Astrocyte of the hippocampus (primary cell): ENCODE measurements around the gene IL10.
A peak's percentile ranks its signal among the peaks of the same experiment; 100 is the strongest.
"Not testable (repeated sequence)": the region's sequence is repeated elsewhere in the genome, so short reads cannot be mapped to it uniquely, and the experiment has no call there.

Experiments used
- DNase-seq: peaks from one replicate; pipeline ENCODE4 v3.0.0; 2011; ENCODE audit warnings: low read depth, low spot score

IL10 gene

GRCh38 chr1:206765771-206766170 lies 6.5 kb downstream of the IL10 start:
- not testable (repeated sequence) for DNase-seq

DNA sequence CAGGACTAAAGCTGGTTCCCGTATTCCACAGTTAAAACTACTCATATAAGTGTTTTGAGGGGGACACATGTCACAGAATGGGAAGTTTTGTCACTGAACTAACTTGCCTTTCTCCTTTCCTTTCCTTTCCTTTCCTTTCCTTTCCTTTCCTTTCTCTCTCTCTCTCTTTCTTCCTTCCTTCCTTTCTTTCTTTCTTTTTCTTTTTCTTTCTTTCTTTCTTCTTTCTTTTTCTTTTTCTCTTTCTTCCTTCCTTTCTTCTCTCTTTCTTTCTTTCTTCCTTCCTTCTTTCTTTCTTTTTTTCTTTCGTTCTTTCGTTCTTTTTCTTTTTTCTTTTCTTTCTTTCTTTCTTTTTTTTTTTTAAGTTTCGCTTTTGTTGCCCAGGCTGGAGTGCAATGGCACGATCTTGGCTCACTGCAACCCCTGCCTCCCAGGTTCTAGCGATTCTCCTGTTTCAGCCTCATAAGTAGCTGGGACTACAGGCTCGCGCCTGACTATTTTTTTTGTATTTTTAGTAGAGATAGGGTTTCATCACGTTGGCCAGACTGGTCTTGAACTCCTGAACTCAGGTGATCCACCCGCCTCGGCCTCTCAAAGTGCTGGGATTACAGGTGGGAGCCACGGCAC lies 9.4 kb downstream of the IL10 start:
- not testable (repeated sequence) for DNase-seq

GRCh38 chr1:206761159-206761768 lies 11.0 kb downstream of the IL10 start:
- DNase-seq, result no peak

DNA sequence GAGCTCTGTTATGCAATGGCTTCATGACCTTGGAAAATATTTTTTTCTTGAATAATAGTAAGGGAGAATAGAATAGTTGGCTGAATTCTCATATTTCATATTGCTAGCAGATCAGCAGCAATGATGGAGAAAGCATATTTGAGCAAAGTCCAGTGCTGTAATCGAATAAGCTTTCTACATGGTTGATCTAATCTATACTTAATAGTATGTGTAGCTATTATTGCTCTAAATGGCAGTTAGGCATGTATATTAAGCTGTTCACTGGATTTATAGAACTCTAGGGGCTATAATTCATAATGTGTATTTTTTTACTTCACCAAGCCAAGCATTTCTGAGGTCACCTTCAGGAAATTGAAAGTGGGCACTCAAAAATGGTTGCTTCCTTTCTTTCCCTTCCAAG lies 11.7 kb downstream of the IL10 start:
- DNase-seq, result no peak

- no peak for DNase-seq
These were observed 14.6 kb downstream of the IL10 start for GRCh38 chr1:206757524-206758266.

GRCh38 chr1:206754011-206754410 lies 18.3 kb downstream of the IL10 start:
- no peak for DNase-seq

DNA sequence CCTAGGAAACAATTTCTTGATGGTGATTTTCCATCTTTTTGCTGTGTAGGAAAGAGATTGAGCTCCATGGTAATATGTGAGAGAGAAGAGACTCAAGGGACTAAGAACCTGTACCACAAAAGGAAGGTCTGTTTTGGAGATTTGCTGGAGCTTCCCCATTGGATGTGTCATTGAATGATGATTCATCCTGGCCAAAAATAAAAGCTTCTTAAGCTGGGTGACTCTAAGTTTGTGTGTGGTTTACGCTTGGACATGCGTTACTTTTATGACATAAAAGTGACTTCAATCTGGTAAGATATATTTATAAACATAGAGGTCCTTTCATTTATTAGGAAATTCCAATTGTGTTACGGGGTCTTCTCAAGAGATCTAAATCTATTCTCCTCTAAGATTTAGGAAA lies 19.2 kb downstream of the IL10 start:
- no peak for DNase-seq

DNA sequence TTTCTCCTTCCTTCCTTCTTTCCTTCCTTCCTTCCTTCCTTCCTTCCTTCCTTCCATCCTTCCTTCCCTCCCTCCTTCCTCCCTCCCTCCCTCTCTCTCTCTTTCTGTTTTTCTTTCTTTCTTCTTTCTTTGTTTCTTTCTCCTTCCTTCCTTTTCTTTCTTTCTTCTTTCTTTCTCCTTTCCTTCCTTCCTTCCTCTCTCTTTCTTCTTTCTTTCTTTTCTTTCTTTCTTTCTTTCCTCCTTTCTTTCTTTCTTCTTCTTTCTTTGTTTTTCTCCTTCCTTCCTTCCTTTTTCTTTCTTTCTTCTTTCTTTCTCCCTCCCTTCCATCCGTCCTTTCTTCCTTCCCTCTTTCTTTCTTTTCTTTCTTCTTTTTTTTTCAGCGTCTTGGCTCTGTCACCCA lies 19.8 kb downstream of the IL10 start:
- no peak for DNase-seq

DNA sequence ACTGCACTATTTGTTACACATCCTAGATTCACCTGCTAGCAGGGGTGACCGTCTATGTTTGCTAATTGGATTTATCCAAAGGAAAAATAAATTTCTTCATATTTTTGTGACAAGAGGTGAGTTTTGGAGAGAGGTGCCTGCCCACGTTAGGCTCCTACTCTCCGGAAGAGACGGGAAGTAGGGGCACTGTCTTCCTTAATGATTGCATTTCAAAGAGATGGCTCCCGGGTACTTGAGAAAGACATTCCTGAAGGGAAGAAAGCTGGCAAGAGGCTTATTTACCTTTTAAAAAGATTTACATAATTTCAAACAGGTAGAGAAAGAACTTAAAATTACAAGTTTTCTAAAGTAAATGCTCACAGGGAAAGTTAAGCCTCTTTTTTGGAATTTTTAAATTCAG lies 20.4 kb downstream of the IL10 start:
- no peak for DNase-seq

- DNase-seq, result no peak
These were observed 23.8 kb downstream of the IL10 start for GRCh38 chr1:206748348-206749030.

GRCh38 chr1:206745301-206745700 lies 27.0 kb downstream of the IL10 start:
- no peak for DNase-seq

- DNase-seq, result no peak
These were observed 27.6 kb downstream of the IL10 start for GRCh38 chr1:206744683-206745082.

DNA sequence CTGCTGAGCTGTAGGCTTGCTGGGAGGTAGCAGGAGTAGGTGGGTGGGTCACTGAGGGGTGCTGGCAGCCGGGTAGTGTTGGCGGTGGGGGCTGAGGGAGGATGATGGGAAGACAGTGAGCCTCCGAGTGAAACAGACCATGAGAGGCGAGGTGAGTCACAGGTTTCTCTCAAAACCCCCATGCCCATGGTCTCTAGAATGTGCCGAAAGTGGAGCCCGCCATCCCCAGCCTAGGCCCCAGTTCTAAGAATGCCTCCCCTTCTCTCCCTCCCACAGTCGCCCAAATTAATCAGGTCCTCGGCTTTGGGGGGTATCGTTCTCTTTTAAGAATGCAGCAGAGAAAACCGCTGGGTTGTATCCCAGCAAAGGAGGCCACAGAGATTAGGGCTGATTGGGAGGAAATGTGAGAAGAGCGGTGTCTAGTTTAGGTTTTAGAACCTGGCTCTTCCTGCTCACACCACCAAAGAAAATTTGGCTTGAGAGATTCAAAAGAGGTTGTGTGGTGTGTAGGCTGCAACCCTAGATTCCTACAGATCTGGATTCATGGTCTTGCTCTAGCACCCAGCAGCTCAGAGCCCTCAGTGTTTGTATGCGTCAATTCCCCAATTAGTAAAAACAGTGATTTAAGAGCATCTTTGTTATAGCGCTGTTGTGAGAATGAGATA lies 29.4 kb downstream of the IL10 start:
- no peak for DNase-seq

DNA sequence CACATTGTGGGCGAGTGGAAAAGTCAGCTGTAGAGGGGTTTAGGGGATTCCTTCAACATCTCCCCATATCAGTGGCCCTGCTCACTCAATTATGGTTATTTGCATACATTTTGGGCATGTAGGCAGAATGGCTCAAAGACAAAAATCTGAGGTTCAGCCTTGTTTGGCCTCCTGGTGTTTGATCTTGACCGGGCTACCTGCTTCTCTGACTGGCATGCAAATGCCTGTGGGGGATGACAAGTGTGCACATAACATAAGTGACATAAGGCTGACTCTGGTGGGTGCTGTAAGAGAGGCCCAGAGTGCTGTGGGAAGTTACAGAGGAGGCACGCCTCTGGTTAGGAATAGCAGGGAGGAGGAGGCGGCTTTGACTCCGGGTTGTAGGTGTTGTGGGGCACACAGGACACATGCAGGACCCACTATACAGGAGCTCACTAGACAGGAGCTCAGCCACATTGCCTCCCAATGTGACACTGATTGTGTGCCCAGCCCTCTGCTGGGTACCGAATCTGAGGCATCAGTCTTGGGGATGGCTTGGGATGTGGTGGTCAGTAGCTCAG lies 31.1 kb downstream of the IL10 start:
- DNase-seq, result no peak

DNA sequence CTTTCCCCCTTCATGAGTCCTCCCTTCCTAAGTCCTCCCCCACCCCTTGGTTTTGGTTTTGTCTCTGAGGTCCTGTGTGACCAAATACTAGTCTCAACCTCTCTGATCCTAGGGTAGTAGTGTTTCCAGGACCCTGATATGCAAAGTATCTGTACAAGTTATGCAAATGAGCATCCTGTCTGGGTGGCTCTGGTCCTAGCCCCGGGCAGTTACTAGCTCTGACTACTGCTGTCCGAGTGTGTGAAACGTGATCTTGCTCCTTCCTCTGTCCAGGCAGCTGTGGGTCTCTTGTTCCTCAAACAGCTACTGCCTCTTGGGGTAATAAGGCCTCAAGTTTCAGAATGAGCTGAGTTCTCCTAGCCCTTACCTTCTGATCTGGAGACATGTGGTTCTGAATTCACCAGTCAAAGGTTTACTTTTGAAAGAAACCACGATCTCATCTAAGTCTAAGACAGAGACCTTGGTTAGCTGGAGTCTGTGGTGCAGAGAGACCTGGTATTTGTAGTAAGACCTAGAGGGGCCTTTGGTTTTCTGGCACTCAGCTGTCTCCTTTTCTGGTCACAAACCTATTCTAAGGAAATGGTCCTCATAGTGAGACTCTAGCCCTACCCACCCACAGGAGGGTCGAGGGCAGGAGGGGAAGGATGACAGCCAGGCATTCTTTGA lies 32.8 kb downstream of the IL10 start:
- DNase-seq, result no peak

DNA sequence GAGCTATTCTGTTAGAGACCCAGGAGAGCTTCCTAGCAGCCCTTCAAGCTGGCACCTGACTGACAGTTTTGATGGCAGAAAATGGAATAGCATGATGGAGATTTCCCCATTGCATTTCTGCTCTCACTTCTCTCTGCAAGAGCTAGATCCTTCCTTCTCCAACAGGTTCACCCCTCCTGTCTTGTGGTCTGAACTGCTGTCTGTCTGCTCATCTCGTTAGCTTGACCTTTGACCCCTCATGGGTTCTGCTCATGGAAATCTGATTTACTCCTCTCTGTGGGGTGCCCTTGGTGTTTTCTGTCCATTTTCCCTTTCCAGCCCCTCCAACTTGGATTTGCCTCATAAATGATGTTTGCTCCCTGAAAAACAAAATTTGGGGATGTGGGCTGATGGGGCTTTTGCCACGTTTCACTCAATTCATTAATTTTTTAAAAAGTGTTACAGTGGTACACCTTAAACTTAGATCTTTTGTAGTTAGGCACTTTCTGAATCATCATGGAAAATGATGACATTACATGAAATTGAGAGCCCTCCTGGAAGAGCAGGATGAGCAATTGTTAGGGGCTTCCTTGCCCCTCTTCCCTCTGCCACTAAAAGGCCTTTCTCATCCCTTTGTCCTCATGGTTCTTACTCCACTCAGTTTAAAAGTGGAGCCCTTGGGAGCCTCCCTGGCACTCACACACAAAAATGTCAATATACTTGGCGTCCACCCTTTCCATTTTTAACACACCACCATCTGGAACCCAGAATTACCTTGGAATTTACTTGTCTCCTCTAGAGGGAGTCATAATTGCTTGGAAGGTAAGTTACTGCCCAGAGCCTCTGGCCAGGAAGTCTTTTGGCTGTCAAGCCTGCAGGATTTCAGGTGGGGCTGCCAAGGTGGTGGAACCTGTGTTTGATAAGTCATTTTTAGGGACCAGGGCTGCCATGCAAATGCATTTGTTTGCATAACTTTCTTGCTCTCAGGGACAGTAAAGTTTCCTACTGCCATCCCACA lies 33.6 kb downstream of the IL10 start:
- DNase-seq, result peak; percentile 26

DNA sequence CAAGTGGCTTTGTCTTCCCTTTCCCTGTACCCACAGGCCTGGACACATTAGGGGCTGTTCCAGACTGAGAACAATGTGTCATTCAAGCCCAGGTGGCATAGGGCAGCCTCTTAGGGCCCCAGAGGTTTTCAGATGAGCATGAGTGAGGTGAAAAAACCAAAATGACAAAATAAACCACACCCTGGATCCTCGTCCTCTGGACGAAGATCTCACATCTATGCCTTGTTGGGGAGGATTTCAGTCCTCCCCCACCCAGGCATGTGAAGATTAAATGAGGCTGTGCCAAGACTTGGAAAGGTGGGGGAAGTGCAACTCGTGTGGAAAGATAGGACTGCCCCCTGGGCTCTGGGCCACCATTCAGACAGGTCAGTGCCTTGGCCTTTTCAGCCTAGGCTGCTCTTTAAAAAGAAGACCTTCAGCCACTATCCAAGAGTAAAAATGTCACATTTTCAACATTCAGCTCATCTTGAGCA lies 34.5 kb downstream of the IL10 start:
- no peak for DNase-seq

- DNase-seq, result no peak
These were observed 35.2 kb downstream of the IL10 start for GRCh38 chr1:206736878-206737728.

- DNase-seq, result peak; percentile 63
These were observed 36.7 kb downstream of the IL10 start for GRCh38 chr1:206735553-206736031.
